DMS153 (cell line): ENCODE data around the gene GRK4.
"Not testable (repeated sequence)": the region's sequence is repeated elsewhere in the genome, so short reads cannot be mapped to it uniquely, and the experiment has no call there.

Experiments
- DNase-seq: peaks from one replicate; lab custom pipeline; 2025; lab: John Stamatoyannopoulos, UW

Gene GRK4

GRCh38 chr4:2963175-2963965 is at the start of gene GRK4, which contains the start of gene NOP14:
TSS of gene GRK4 (plus strand) at chr4:2963571. CDS start at chr4:2964071, 500 bp downstream.
TSS of gene NOP14 (minus strand) at chr4:2963406. CDS start at chr4:2963319, 87 bp downstream.
- peak; percentile 86 for DNase-seq

DNA sequence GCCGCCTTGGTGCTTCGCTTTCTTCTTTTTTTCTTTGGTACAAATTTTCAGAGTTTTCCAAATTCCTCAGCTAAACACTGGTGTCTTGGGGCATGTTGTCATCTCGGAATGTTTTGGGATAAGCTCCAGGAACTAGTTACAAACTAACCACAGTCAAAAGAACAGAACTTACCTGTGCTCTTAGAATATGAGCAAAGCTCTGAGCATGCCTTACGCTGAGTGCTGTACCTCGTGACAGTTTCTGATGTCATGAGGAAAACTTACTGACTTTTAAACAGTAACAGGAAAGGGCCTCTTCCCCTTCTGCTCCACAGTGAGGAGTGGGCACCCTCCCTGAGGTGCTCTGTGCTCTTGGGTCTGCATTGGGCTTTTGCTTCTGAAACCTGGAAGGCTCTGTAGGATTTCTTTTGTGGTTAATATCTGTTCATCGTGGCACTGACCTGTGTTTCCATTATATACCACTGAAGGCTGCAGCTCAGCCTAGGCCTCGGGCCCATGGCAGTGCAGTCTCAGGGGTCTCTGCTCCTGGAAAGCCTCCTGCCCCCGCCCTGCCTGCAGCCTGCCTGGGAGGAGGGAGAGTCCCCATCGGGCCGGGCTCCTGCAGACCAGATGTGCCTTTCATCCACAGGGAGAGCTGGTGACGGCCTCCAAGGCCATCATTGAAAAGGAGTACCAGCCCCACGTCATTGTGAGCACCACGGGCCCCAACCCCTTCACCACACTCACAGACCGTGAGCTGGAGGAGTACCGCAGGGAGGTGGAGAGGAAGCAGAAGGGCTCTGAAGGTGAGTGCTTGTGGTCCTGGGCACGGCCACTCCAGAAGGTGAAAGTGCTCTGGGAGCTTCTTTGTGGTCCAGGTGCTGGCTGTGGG is 48.9 kb upstream of the GRK4 start:
- DNase-seq = no peak

DNA sequence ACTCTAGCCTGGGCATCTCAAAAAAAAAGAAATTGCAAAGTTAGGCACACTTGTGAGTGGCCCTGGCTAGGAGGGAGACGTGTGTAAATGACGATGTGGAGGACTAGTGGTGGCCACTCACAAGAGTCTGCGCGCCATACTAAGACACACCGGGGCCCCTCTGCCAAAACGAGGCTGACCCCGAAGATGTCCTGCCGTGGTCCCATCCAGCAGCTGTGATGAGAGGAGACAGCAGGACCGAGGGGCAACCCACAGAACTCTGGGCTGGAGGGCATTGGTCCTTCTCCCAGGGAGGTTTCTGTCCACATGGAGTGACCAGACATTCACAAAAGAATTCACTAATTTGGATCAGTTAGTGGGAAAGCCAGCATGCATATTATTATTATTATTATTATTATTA is 47.6 kb upstream of the GRK4 start:
- no peak for DNase-seq

- not testable (repeated sequence) for DNase-seq
Observed at GRCh38 chr4:2916696-2917095, 46.7 kb upstream of the GRK4 start.

DNA sequence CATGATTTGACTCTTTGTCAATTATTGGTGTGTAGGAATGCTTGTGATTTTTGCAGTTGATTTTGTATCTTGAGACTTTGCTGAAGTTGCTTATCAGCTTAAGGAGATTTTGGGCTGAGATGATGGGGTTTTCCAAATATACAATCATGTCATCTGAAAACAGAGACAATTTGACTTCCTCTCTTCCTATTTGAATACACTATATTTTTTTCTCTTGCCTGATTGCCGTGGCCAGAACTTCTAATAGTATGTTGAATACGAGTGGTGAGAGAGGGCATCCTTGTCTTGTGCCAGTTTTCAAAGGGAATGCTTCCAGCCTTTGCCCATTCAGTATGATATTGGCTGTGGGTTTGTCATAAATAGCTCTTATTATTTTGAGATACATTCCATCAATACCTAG is 45.1 kb upstream of the GRK4 start:
- DNase-seq = not testable (repeated sequence)

DNA sequence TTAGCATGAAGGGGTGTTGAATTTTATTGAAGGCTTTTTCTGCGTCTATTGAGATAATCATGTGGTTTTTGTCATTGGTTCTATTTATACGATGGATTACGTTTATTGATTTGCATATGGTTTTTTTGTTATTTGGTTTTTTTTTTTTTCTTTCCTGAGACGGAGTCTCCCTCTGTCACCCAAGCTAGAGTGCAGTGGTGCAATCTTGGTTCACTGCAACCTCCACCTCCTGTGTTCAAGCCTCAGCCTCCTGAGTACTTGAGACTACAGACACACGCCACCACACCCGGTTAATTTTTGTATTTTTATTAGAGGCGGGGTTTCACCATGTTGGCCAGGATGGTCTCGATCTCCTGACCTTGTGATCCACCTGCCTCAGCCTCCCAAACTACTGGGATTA is 44.7 kb upstream of the GRK4 start:
- not testable (repeated sequence) for DNase-seq

DNA sequence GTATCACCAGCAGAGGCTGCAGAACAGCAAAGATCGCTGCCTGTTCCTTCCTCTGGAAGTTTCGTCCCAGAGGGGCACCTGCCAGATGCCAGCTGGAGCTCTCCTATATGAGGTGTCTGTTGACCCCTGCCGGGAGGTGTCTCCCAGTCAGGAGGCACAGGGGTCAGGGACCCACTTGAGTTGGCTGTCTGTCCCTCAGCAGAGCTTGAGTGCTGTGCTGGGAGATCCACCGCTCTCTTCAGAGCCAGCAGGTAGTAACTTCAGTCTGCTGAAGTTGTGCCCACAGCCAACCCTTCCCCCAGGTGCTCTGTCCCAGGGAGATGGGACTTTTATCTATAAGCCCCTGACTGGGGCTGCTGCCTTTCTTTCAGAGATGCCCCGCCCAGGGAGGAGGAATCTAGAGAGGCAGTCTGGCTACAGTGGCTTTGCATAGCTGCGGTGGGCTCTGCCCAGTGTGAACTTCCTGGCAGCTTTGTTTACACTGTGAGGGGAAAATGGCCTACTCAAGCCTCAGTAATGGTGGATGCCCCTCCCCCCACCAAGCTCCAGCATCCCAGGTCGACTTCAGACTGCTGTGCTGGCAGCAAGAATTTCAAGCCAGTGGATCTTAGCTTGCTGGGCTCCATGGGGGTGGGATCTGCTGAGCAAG is 40.8 kb upstream of the GRK4 start:
- DNase-seq = peak; percentile 51

GRCh38 chr4:2923141-2923551 is 40.2 kb upstream of the GRK4 start:
- no peak for DNase-seq

DNA sequence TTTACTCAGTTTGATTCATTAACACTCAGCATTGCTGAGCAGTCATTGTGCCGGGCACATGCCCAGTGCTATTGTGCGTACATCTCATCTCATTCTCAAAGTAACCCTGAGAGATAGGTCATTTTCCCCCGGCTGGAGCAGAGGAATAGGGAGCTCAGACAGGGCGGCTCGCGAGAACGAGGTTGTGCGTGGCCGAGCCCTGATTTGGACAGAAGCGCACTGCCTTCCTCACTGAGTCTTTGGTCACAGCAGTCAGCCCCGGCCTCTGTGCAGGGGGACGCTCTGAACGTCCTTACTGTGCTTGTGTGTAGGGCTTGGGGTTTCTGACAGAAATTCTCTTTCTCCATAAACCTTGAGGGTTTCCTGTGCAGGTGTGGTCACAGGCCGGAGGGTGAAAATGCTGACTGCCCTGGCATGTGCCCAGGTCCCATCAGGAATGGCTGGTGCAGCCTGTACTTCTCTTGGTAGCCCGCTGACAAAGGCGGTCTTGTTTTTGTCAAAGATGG is 39.6 kb upstream of the GRK4 start:
- no peak for DNase-seq

GRCh38 chr4:2924286-2924685 is 39.1 kb upstream of the GRK4 start:
- no peak for DNase-seq

- no peak for DNase-seq
Observed at GRCh38 chr4:2924765-2925301, 38.5 kb upstream of the GRK4 start.

DNA sequence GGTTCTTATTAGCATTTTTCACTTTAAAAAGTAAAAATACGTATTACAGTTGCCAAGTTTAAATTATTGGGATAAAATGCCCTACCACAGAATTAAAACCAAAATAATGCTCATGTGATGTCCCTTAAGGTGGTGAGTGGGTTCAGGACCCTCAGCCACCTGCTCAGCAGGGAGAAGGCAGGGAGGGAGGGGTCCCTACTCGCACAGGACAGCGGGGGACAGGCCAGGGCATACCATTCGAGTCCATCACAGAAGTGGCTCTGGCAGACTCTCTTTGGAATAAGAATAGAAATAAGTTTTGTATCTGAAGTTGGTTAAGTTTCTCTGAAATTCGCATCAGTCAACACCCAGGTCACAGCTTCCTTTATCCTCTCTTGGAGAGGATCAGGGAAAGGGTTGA is 37.9 kb upstream of the GRK4 start:
- no peak for DNase-seq

DNA sequence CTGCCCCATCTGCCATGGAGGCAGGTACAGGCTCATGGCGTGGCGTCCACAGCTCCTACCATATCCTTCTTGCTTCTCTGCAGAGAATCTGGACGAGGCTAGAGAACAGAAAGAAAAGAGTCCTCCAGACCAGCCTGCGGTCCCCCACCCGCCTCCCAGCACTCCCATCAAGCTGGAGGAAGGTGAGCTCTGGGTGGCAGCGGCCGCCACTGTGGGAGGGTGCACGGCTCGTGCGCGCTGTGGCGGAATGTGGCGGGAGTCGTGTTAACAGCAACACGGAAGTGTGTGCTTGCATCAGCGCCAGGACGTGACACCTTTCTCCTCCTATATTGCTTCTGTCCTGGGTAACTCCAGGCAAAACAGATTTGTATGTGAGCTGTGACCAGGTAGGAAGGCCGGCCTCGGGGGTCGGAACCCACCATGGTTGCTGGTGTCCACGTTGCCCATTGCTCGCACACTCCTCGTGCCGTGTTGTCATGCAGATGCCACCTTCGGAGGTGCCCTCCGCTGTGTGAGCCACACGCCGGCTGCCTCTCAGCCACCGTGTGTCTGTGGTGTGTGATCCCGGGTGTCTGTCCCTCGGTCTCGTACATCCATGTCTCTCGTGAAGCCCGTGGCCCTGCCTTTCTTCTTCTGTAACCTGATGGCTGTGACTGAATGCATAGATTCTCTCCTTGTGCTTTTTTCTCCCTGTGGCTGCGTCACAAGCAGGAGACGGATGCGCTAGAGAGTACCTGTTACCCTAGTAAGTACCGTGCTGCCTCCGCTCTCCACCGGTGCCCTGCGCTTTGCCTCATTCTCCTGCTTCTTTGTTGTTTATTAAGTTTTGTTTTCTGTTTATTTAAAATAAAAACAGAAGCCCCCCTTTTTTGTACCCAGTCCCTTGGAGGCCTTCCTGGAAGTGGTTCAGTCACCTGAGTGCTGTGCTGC is 37.2 kb upstream of the GRK4 start:
- no peak for DNase-seq

DNA sequence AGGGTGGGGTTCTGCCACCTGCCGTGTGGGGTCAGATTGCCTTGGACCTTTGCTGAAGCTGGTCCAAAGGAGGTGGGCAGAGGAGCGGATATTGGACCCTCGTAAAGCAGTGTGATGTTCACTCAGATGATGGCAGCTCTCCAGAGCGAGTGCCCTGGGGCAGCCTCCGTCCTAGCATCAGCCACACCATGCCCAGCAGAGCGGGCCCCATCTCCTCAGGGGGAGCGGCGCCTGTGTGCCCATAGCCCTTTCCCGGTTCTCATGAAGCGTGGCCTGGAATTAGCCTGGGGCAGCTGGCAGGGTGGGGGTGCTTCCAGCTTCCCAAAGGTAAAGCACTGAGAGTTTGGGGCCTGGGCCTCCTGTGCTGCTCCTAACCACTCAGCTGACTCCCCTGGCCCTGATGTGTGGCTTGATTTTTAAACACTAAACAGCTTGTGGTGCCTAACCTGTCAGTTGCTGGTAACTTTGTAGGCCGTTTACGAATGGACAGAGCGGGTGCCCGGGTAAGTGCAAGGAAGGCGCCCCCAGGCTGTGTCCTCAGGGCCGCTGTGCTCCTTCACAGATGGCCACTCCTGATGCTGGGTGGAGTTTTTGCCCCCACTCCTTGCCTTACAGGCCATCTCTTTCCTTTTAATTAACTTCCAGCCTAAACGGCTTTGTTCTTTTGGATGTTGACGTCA is 36.2 kb upstream of the GRK4 start:
- DNase-seq = no peak

DNA sequence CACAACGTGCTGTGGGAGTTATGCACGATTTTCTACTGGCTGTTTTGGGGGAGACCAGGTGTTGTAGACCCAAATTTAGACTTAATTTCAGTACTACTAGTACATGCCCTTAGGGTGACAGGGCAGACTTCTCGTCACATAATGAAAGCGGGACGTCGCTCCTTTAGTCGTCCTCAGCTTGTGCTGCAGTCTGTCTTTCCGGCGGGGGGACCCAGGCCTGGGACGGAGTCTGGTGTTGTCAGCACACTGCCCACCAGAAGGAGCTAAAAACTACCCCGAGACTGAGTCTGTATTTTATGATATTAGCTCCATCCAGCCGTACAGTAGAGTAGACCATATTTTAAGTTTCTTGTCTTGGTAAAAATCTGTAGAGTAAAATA is 35.7 kb upstream of the GRK4 start:
- no peak for DNase-seq

- DNase-seq = no peak
Observed at GRCh38 chr4:2928242-2929176, 34.9 kb upstream of the GRK4 start.

GRCh38 chr4:2929469-2929868 is 33.9 kb upstream of the GRK4 start:
- no peak for DNase-seq

DNA sequence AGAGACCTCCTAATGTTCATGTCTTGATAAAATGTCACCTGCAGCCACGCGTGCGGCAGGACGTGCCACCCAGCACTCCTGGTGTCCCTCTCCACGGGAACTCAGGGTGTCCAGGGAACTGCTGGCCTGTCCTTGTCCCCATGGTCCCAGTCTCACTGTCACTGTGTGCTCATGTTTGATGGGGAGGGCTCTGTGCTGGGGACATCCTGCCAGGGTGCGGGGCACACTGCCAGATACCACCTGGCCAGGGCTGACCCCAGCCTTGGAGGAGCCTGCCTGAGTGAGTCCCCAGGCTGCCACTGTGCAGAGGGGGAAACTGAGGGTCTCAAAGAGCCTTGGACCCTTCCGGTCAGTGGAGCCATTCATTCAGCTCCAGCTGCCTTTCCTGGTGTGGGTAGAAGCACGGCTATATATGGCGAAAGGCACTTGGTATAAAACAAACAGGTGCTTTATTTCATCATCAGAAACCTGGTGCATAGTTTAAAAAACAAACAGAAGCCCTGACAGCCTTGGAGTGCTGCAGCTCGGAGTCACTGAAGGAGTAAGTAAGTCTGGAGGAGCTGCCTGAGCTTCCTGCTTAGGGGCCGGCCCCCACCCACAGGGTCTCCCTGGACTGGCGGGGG is 33.1 kb upstream of the GRK4 start:
- DNase-seq = peak; percentile 15
